GM23338 (cell line): Measurements from ENCODE around the gene ADGRB3. TPM values are rescaled to one million over a fixed set of nuclear protein-coding genes. Genes with fewer than 3 reads are reported as not detected.

ENCODE experiments used
- ATAC-seq: fragments of 200-7000 bp; cut with Tn5 transposase; 3 replicates; pipeline ENCODE4 v1.9.1; 2020
- DNase-seq: peaks from one replicate; pipeline ENCODE4 v3.0.0-alpha.2; 2015; ENCODE audit warnings: low spot score
- H2AFZ ChIP-seq: fragments of 200-600 bp; sonication (generic); 2 replicates; pipeline ENCODE4 v1.8.0; 2016; ENCODE audit warnings: antibody characterized with exemption, mild to moderate bottlenecking, moderate library complexity
- H3F3A ChIP-seq: fragments of 200-600 bp; sonication (generic); replicated peaks from 2 replicates; pipeline ENCODE4 v1.8.0; 2017; ENCODE audit warnings: antibody characterized with exemption, mixed run types, low read depth
- H3K27ac ChIP-seq: fragments of 200-600 bp; sonication (generic); 2 replicates; pipeline ENCODE4 v1.6.1; 2016; ENCODE audit warnings: low read depth
- H3K27me3 ChIP-seq: fragments of 200-600 bp; sonication (generic); 2 replicates; pipeline ENCODE4 v1.8.0; 2016; ENCODE audit warnings: mild to moderate bottlenecking, mixed run types, moderate library complexity; ENCODE audit not compliant: insufficient read depth
- H3K36me3 ChIP-seq: fragments of 200-600 bp; sonication (generic); 2 replicates; pipeline ENCODE4 v1.8.0; 2016; ENCODE audit warnings: mild to moderate bottlenecking; ENCODE audit not compliant: insufficient read depth
- H3K4me1 ChIP-seq: fragments of 200-600 bp; sonication (generic); 2 replicates; pipeline ENCODE4 v1.8.0; 2016; ENCODE audit warnings: mild to moderate bottlenecking, moderate library complexity; ENCODE audit not compliant: insufficient read depth
- H3K4me2 ChIP-seq: fragments of 200-600 bp; sonication (generic); 2 replicates; pipeline ENCODE4 v1.7.1; 2017; ENCODE audit warnings: mixed run types
- H3K4me3 ChIP-seq: fragments of 200-600 bp; sonication (generic); 2 replicates; pipeline ENCODE4 v1.6.1; 2016; ENCODE audit warnings: mixed run types
- H3K79me2 ChIP-seq: fragments of 200-600 bp; sonication (generic); replicated peaks from 2 replicates; pipeline ENCODE4 v1.8.0; 2017; ENCODE audit warnings: mild to moderate bottlenecking; ENCODE audit not compliant: insufficient read depth
- H3K9me2 ChIP-seq: fragments of 200-600 bp; sonication (generic); 2 replicates; pipeline ENCODE4 v1.8.0; 2017; ENCODE audit not compliant: insufficient read depth
- H4K20me1 ChIP-seq: fragments of 200-600 bp; sonication (generic); replicated peaks from 2 replicates; pipeline ENCODE4 v1.8.0; 2017; ENCODE audit warnings: mild to moderate bottlenecking; ENCODE audit not compliant: insufficient read depth
- H3K27ac Mint-ChIP-seq: 2 replicates; pipeline ENCODE4 v1.8.0; 2020; ENCODE audit warnings: inconsistent platforms, mild to moderate bottlenecking, moderate library complexity, mixed read lengths
- H3K27me3 Mint-ChIP-seq: 3 replicates; pipeline ENCODE4 v1.8.0; 2022; ENCODE audit warnings: low read depth, mild to moderate bottlenecking, moderate library complexity, mixed read lengths, inconsistent platforms; ENCODE audit not compliant: insufficient read depth, poor library complexity
- H3K36me3 Mint-ChIP-seq: 3 replicates; pipeline ENCODE4 v1.8.0; 2021; ENCODE audit warnings: low read depth, mild to moderate bottlenecking, inconsistent platforms, moderate library complexity, mixed read lengths
- H3K4me1 Mint-ChIP-seq: 3 replicates; pipeline ENCODE4 v1.8.0; 2020; ENCODE audit warnings: mild to moderate bottlenecking, inconsistent platforms, mixed read lengths
- H3K4me3 Mint-ChIP-seq: 3 replicates; pipeline ENCODE4 v1.8.0; 2021; ENCODE audit warnings: moderate library complexity, mild to moderate bottlenecking, inconsistent platforms, mixed read lengths
- H3K9me3 Mint-ChIP-seq: 3 replicates; pipeline ENCODE4 v1.8.0; 2020; ENCODE audit warnings: moderate library complexity, mild to moderate bottlenecking, inconsistent platforms, mixed read lengths
- CTCF ChIP-seq, 2 experiments: fragments of 200-600 bp in 1 of 2; sonication (generic) in 1 of 2; conservative IDR thresholded peaks; 2 replicates each; pipeline versions ENCODE4 v1.5.1 to v1.6.1; 2016 to 2017; ENCODE audit warnings: antibody characterized with exemption in 2 of 2, low read depth in 2 of 2, mild to moderate bottlenecking in 2 of 2, moderate library complexity in 1 of 2
- EZH2 ChIP-seq: fragments of 200-600 bp; sonication (generic); IDR thresholded peaks from one replicate; pipeline ENCODE4 v1.8.0; 2017; ENCODE audit warnings: antibody characterized with exemption, mild to moderate bottlenecking, low read depth; ENCODE audit not compliant: unreplicated experiment
- NANOG ChIP-seq: IDR thresholded peaks from 2 replicates; pipeline ENCODE4 v1.6.1; 2016; ENCODE audit warnings: antibody characterized with exemption, borderline replicate concordance
- STAT1 ChIP-seq: IDR thresholded peaks from one replicate; pipeline ENCODE4 v1.6.1; 2016; ENCODE audit warnings: antibody characterized with exemption; ENCODE audit not compliant: unreplicated experiment
- ZNF462 ChIP-seq: fragments of 250-450 bp; sonication (Bioruptor Pico); IDR thresholded peaks from 2 replicates; pipeline ENCODE4 v1.5.0; 2020; ENCODE audit warnings: mild to moderate bottlenecking, moderate library complexity
- polyA plus RNA-seq: library from polyadenylated mRNA; unstranded; fragments of >200 nt; fragmentation: Nextera tagmentation; extraction: Ambion mirVana; gene quantifications from 2 replicates; pipeline ENCODE4 v1.2.1, GENCODE V29; 2016
- total RNA-seq: library from RNA; depleted of rRNA; stranded (reverse); fragments of >200 nt; shearing (Covaris generic); gene quantifications from 2 replicates; pipeline ENCODE4 v1.2.3, GENCODE V29; 2014

Gene ADGRB3
- total and polyA plus RNA-seq, 2 experiments from 2014 or later: 0.92 to 4.0 TPM

GRCh38 chr6:68973066-68973465 lies 338.0 kb downstream of the ADGRB3 start (continued):
- no peak for TF ChIP-seq EZH2
- TF ChIP-seq STAT1: no peak
- no peak for TF ChIP-seq ZNF462

- H3K36me3 ChIP-seq: no peaks in the 10 kb centered on the region
- no peaks in the 10 kb centered on the region for H3K36me3 Mint-ChIP-seq
- DNase-seq (peak; percentile 42), ATAC-seq (peak; percentile 82)
- no peaks in the 10 kb centered on the region for H3K27me3 ChIP-seq
- no peaks in the 10 kb centered on the region for H3F3A ChIP-seq
- no peaks in the 10 kb centered on the region for H4K20me1 ChIP-seq
- no peaks in the 10 kb centered on the region for H3K9me3 Mint-ChIP-seq
- H3K4me3 ChIP-seq: no peak overlapping the region
- H3K4me2 ChIP-seq: no peak overlapping the region
- H3K4me1 ChIP-seq: no peaks in the 10 kb centered on the region
- peaks cover 3% of the 10 kb centered on the region; the same call in 1 of the 3 replicates for H3K4me1 Mint-ChIP-seq
- TF ChIP-seq NANOG (no peak), CTCF (conservative IDR thresholded peaks at IDR 0.05; ENCODE audit: low read depth in 2 of 2) (peak; percentile 41 to 68)
- no peaks in the 10 kb centered on the region for H3K79me2 ChIP-seq
- no peak overlapping the region for H3K27ac ChIP-seq
- H2AFZ ChIP-seq: no peak overlapping the region
- no peaks in the 10 kb centered on the region for H3K9me2 ChIP-seq
- H3K4me3 Mint-ChIP-seq: no peak overlapping the region
- no peaks in the 10 kb centered on the region for H3K27me3 Mint-ChIP-seq
- H3K27ac Mint-ChIP-seq: no peak overlapping the region
These were observed 340.0 kb downstream of the ADGRB3 start for GRCh38 chr6:68975064-68975463.
